GM12891 (cell line): ENCODE data around the gene ZSWIM9.

Source experiments
- POLR2A ChIP-seq: IDR thresholded peaks from 2 replicates; pipeline ENCODE4 v1.6.1; 2011; ENCODE audit warnings: low read depth, low read length, control low read depth
- POLR2AphosphoS5 ChIP-seq: IDR thresholded peaks from 2 replicates; pipeline ENCODE4 v1.6.1; 2011; ENCODE audit warnings: low read depth, low read length, control low read depth
- TAF1 ChIP-seq: IDR thresholded peaks from 2 replicates; pipeline ENCODE4 v1.6.1; 2011; ENCODE audit warnings: low read depth, low read length, control low read depth

DNA sequence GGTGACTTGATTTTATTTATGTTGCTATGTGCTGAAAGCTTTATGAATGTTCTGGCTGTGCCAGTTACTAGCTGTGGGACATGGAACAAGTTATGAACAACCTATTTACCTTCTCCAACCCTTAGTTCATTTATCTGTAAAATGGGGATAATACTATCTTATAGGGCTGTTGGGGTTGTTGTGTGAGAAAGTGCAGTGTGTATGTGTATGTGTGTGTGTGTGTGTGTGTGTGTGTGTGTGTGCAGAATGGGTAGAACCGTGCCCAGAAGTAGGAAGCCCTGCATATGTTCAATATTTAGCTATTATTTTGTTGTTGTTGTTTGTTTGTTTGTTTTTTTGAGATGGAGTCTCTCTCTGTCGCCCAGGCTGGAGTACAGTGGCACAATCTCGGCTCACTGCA is 20.4 kb downstream of the ZSWIM9 start:
- TF ChIP-seq POLR2AphosphoS5 (no peak), TAF1 (no peak), POLR2A (no peak)
